Keratinocyte (primary cell): Measurements from ENCODE around the gene TM2D1.

ENCODE experiments used
- CTCF ChIP-seq, 3 experiments: IDR thresholded peaks in 1 of 3; conservative IDR thresholded peaks in 1 of 3; optimal IDR thresholded peaks in 1 of 3; 2 replicates in 2 of 3; 3 replicates in 1 of 3; pipeline versions ENCODE3 to v1.5.1; 2011; ENCODE audit warnings: low read length in 3 of 3, mild to moderate bottlenecking in 3 of 3, moderate library complexity in 2 of 3, control low read depth in 1 of 3, inconsistent platforms in 1 of 3; ENCODE audit not compliant: insufficient read depth in 2 of 3; ENCODE audit errors: extremely low read depth in 1 of 3
- EZH2 ChIP-seq: IDR thresholded peaks from one replicate; pipeline ENCODE4 v1.6.1; 2012; ENCODE audit warnings: inconsistent platforms, mild to moderate bottlenecking, low read length, moderate library complexity

- TF ChIP-seq CTCF (optimal IDR thresholded peaks at IDR 0.05 in 1 of 3, IDR thresholded peaks at IDR 0.05 in 1 of 3, conservative IDR thresholded peaks at IDR 0.05 in 1 of 3; ENCODE audit: extremely low read depth in 1 of 3, insufficient read depth in 2 of 3, low read length in 3 of 3), result no peak
- TF ChIP-seq EZH2, result no peak
Measured at GRCh38 chr1:61754545-61754944, 29.6 kb upstream of the TM2D1 start.
